Measurements from ENCODE around the gene PGM1. TPM values are rescaled to one million over a fixed set of nuclear protein-coding genes. Genes with fewer than 3 reads are reported as not detected.

Gene PGM1
- total RNA-seq, 2 experiments from 2014 or later, result 38.8 to 43.8 TPM

- no peaks in the 10 kb centered on the region for H3K27me3 Mint-ChIP-seq
- CTCF ChIA-PET, result no interaction called here
Measured at GRCh38 chr1:63669151-63669961, 76.1 kb downstream of the PGM1 start.

DNA sequence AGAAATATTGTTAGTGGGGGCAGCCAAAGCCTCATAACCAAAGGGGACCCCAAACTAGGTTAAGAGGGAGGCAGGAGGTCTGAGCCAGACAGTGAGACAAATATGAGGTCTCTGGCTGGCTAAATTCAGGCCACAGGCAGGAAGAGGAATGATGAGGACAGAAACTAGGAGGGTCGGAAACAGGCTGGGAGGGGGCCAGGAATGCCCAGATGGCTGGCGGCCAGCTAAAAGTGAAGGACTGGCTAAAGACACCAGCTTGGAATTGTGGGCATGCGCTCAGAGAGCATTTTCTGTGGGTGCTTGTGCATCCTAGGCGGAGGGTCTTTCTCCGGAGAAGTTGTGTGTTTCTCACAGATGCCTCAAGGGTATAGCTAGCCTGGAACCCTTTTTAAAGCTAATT is 77.0 kb downstream of the PGM1 start:
- no peak for ATAC-seq
- DNase-seq, result no peak
- POLR2A ChIA-PET, result no interaction called here
- no peaks in the 10 kb centered on the region for H3K27me3 Mint-ChIP-seq
- no peaks in the 10 kb centered on the region for H3K4me1 Mint-ChIP-seq
- H3K36me3 Mint-ChIP-seq (ENCODE audit: low read depth), result no peaks in the 10 kb centered on the region
- CTCF ChIA-PET, result no interaction called here
- intact Hi-C loops (cut with DNase I, micrococcal nuclease), result loop anchor here in 1 of 2 experiments (5.0 kb wide), 1 partner anchor 577 kb away; no protein-coding TSS in a partner anchor
- H3K4me3 Mint-ChIP-seq, result no peak overlapping the region
- no peak overlapping the region for H3K27ac Mint-ChIP-seq
- H3K9me3 Mint-ChIP-seq (ENCODE audit: low read depth), result peaks cover 6% of the 10 kb centered on the region

More at GRCh38 chr1:63669151-63669961, 76.1 kb downstream of the PGM1 start:
- Mint-ChIP-seq H3K4me1 (no peaks in the 10 kb centered on the region), H3K9me3 (ENCODE audit: low read depth) (peaks cover 9% of the 10 kb centered on the region), H3K4me3 (no peak overlapping the region), H3K36me3 (ENCODE audit: low read depth) (no peaks in the 10 kb centered on the region), H3K27ac (no peak overlapping the region)
- POLR2A ChIA-PET, result no interaction called here
- no peak for DNase-seq
- no peak for ATAC-seq
- intact Hi-C loops (cut with DNase I, micrococcal nuclease), result no loop called here

GRCh38 chr1:63671514-63671913 is 78.3 kb downstream of the PGM1 start:
- intact Hi-C loops (cut with DNase I, micrococcal nuclease), result loop anchor here in 1 of 2 experiments (5.0 kb wide), 1 partner anchor 576 kb away; no protein-coding TSS in a partner anchor
- no peaks in the 10 kb centered on the region for H3K9me3 Mint-ChIP-seq (ENCODE audit: low read depth)
- no peaks in the 10 kb centered on the region for H3K4me1 Mint-ChIP-seq

DNA sequence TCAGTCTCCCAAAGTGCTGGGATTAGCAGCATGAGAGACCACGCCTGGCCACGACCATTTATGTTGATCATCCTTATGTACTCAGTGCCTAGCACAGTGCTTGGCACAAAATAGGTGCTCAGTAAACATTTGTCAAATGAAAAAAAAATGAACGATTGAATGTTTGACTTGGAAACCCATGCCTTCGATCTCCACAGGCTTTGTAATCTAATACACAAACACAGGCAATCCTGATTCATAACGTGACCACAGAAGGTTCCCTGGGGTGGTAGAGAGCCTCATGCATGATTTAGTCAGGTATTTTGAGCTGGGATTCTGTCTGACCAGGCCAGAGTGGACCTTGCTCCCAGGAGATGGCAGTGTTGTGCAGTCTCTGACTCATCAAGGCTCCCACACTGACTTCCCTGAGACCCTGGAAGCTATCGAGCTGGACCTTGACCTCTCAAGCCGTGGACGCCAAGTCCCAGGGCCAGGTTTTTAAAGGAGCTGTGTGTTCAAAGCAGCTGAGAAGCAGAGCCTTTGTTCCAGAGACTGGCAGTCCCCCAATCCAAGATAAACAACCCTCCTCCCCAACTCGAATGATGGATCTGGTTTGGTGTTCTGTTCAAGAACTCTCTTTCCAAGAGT is 81.1 kb downstream of the PGM1 start:
- H3K27me3 Mint-ChIP-seq, result no peaks in the 10 kb centered on the region
- H3K4me1 Mint-ChIP-seq, result no peaks in the 10 kb centered on the region
- H3K36me3 Mint-ChIP-seq (ENCODE audit: low read depth), result no peaks in the 10 kb centered on the region
- peak; percentile 32 for DNase-seq
- intact Hi-C loops (cut with DNase I, micrococcal nuclease), result loop anchor here in 1 of 2 experiments (5.0 kb wide), 1 partner anchor 573 kb away; no protein-coding TSS in a partner anchor
- H3K9me3 Mint-ChIP-seq (ENCODE audit: low read depth), result no peaks in the 10 kb centered on the region
- CTCF ChIA-PET, result interaction anchor here (0.6 to 2.1 kb wide), 3 partner anchors 17 to 572 kb away, joined by 3 to 9 read pairs (median 3); no protein-coding TSS in a partner anchor
- no peak for ATAC-seq
- no peak overlapping the region for H3K4me3 Mint-ChIP-seq
- H3K27ac Mint-ChIP-seq, result no peak overlapping the region
- POLR2A ChIA-PET, result no interaction called here

More at GRCh38 chr1:63671514-63671913, 78.3 kb downstream of the PGM1 start:
- no peak for DNase-seq
- Mint-ChIP-seq H3K36me3 (ENCODE audit: low read depth) (no peaks in the 10 kb centered on the region), H3K27ac (no peak overlapping the region), H3K4me3 (no peak overlapping the region), H3K27me3 (no peaks in the 10 kb centered on the region)
- no peak for ATAC-seq
- POLR2A ChIA-PET, result no interaction called here
- CTCF ChIA-PET, result no interaction called here

DNA sequence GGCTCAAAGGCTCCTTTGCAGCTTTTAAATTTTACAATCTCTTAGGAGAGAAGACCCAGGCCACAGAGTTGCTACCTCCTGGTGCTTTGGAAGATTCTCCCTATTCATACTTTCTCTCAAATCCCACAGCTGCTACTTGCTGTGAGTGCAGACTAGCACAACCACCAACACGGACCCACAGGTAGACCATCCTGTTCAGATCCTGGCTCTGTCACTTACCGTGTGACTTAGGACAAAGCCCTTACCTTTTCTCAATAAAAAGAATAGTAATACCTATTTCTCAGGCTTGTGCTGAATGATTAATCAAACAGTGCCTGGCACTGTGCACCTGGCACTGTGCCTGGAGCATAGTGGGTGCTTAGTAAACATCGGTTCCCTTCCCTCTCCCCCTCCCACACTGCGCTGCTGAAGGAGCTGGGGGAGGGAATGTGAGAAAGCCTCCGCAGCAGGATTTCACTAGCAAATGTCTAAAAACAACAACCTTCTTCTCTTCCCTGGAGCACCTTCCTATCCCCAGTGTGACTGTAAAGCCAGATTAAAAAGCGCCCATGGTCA is 81.7 kb downstream of the PGM1 start:
- Mint-ChIP-seq H3K4me3 (no peak overlapping the region), H3K9me3 (ENCODE audit: low read depth) (no peaks in the 10 kb centered on the region), H3K27me3 (no peaks in the 10 kb centered on the region), H3K36me3 (ENCODE audit: low read depth) (no peaks in the 10 kb centered on the region), H3K4me1 (no peaks in the 10 kb centered on the region), H3K27ac (no peak overlapping the region)
- POLR2A ChIA-PET, result no interaction called here
- ATAC-seq, result no peak
- CTCF ChIA-PET, result interaction anchor here (0.6 to 1.4 kb wide), 3 partner anchors 17 to 571 kb away, joined by 3 read pairs; no protein-coding TSS in a partner anchor
- intact Hi-C loops (cut with DNase I, micrococcal nuclease), result loop anchor here in 1 of 2 experiments (5.0 kb wide), 1 partner anchor 572 kb away; no protein-coding TSS in a partner anchor
- no peak for DNase-seq

DNA sequence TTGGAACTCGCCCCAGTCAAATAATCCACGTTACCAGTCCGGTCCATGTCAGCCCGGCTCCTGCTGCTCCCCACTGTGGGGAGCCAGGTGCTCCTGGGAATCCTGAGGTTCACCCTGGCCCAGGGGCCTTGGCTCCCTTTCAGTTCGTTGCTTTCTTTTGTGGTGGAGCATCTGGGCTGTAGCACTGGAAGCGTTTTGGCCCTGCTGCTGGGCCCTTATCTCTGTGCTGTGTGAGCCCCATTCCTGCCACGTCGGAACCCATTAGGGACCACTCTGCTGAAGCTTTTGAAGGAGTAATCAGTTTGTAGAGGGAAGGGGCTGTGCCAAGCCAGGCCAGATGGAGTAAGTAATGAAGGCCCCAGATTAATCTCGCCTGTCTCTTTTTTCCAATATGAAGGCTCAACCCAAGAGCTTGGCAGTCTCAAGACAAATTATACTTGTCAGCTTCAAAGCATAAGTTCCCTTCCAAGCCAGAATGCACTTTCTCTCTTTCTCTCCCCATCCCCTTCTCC is 82.3 kb downstream of the PGM1 start:
- Mint-ChIP-seq H3K36me3 (ENCODE audit: low read depth) (no peaks in the 10 kb centered on the region), H3K4me3 (no peak overlapping the region), H3K4me1 (no peaks in the 10 kb centered on the region), H3K27ac (no peak overlapping the region), H3K27me3 (no peaks in the 10 kb centered on the region), H3K9me3 (ENCODE audit: low read depth) (no peaks in the 10 kb centered on the region)
- ATAC-seq (no peak), DNase-seq (no peak)
- ChIA-PET CTCF (interaction anchor here (0.7 to 1.4 kb wide), 3 partner anchors 16 to 1072 kb away, joined by 3 read pairs; no protein-coding TSS in a partner anchor), POLR2A (no interaction called here)
- intact Hi-C loops (cut with DNase I, micrococcal nuclease), result no loop called here

DNA sequence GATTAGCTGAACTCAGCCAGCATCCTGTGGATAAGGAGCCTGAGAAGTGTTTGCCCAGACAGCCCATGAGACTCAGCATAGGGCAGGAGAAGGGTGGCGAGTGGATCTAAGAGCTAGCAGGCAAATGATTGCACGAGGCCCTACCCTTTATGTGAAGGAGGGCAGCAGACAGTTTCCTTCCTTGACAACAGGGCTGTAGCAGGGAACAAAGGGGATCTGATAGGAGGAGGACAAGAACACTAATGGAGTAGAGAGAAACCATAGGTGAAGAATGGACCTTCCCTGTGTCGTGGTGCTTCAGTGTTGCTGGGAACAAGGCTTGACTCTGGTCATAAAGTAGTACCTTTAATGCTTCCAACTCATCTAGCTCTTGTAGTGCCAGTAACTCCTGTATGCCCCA is 84.3 kb downstream of the PGM1 start:
- Mint-ChIP-seq H3K27ac (no peak overlapping the region), H3K36me3 (ENCODE audit: low read depth) (no peaks in the 10 kb centered on the region), H3K4me1 (no peaks in the 10 kb centered on the region), H3K27me3 (peaks cover 2% of the 10 kb centered on the region), H3K9me3 (ENCODE audit: low read depth) (peaks cover 2% of the 10 kb centered on the region), H3K4me3 (no peak overlapping the region)
- ATAC-seq, result no peak
- POLR2A ChIA-PET, result no interaction called here
- intact Hi-C loops (cut with DNase I, micrococcal nuclease), result no loop called here
- DNase-seq, result no peak
- CTCF ChIA-PET, result interaction anchor here (0.7 kb wide), 1 partner anchor 489 kb away, joined by 4 read pairs; no protein-coding TSS in a partner anchor

DNA sequence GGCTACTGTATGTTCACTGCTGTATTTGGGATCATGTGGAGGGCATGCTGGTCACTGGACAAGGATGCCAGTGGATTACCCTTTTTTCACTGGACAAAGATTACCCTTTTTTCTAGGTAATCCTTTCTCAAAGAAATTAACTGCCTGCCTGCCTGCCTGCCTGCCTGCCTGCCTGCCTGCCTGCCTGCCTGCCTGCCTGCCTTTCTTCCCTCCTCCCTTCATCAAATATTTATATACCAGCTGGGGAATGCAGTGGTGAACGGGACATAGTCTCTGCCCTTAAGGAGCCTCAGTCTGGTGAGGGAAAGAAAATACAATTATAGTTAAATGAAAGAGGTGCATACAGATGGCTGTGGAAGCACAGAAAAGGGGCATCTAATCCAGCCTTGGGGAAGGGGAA is 85.0 kb downstream of the PGM1 start:
- Mint-ChIP-seq H3K27me3 (peaks cover 2% of the 10 kb centered on the region), H3K27ac (no peak overlapping the region), H3K4me1 (no peaks in the 10 kb centered on the region), H3K36me3 (ENCODE audit: low read depth) (no peaks in the 10 kb centered on the region), H3K9me3 (ENCODE audit: low read depth) (peaks cover 2% of the 10 kb centered on the region), H3K4me3 (no peak overlapping the region)
- intact Hi-C loops (cut with DNase I, micrococcal nuclease), result no loop called here
- CTCF ChIA-PET, result no interaction called here
- ATAC-seq, result no peak
- no peak for DNase-seq
- POLR2A ChIA-PET, result no interaction called here

GRCh38 chr1:63679076-63679475 is 85.9 kb downstream of the PGM1 start:
- intact Hi-C loops (cut with DNase I, micrococcal nuclease), result no loop called here
- ATAC-seq, result no peak
- no peak overlapping the region for H3K4me3 Mint-ChIP-seq
- no peak for DNase-seq
- peaks cover 2% of the 10 kb centered on the region for H3K27me3 Mint-ChIP-seq
- H3K36me3 Mint-ChIP-seq (ENCODE audit: low read depth), result no peaks in the 10 kb centered on the region
- POLR2A ChIA-PET, result interaction anchor here (0.6 kb wide), 1 partner anchor 534 kb away, joined by 4 read pairs; no protein-coding TSS in a partner anchor
- H3K27ac Mint-ChIP-seq, result no peak overlapping the region
- no peaks in the 10 kb centered on the region for H3K4me1 Mint-ChIP-seq
- H3K9me3 Mint-ChIP-seq (ENCODE audit: low read depth), result peaks cover 2% of the 10 kb centered on the region
- CTCF ChIA-PET, result no interaction called here

GRCh38 chr1:63679589-63679988 is 86.4 kb downstream of the PGM1 start:
- Mint-ChIP-seq H3K4me1 (no peaks in the 10 kb centered on the region), H3K9me3 (ENCODE audit: low read depth) (peaks cover 2% of the 10 kb centered on the region), H3K4me3 (no peak overlapping the region), H3K36me3 (ENCODE audit: low read depth) (no peaks in the 10 kb centered on the region), H3K27ac (no peak overlapping the region), H3K27me3 (peaks cover 2% of the 10 kb centered on the region)
- intact Hi-C loops (cut with DNase I, micrococcal nuclease), result no loop called here
- ChIA-PET POLR2A (interaction anchor here (0.6 kb wide), 1 partner anchor 535 kb away, joined by 4 read pairs; no protein-coding TSS in a partner anchor), CTCF (no interaction called here)
- no peak for DNase-seq
- ATAC-seq, result no peak

GRCh38 chr1:63682936-63683335 is 89.7 kb downstream of the PGM1 start:
- ChIA-PET POLR2A (no interaction called here), CTCF (interaction anchor here (1.3 to 1.4 kb wide), 3 partner anchors 9 to 459 kb away, joined by 3 to 5 read pairs (median 5); no protein-coding TSS in a partner anchor)
- Mint-ChIP-seq H3K4me1 (no peaks in the 10 kb centered on the region), H3K4me3 (no peak overlapping the region), H3K27me3 (peaks cover 6% of the 10 kb centered on the region), H3K9me3 (ENCODE audit: low read depth) (peaks cover 2% of the 10 kb centered on the region), H3K36me3 (ENCODE audit: low read depth) (no peaks in the 10 kb centered on the region), H3K27ac (no peak overlapping the region)
- ATAC-seq, result no peak
- intact Hi-C loops (cut with DNase I, micrococcal nuclease), result no loop called here
- no peak for DNase-seq
